Measurements from ENCODE around the gene ZKSCAN2. TPM values are rescaled to one million over a fixed set of nuclear protein-coding genes. Genes with fewer than 3 reads are reported as not detected.

ZKSCAN2 gene
- total and polyA plus RNA-seq, 2 of the 8 experiments (the other 6 are each of a cell fraction or from before 2014, with no cell fraction given): 2.2 to 11.6 TPM

GRCh38 chr16:25291580-25291979 is 33.9 kb upstream of the ZKSCAN2 start (continued):
- TF ChIP-seq HDAC6 (IDR thresholded peaks at IDR 0.05; ENCODE audit: low read depth, low read length) (no peak), POU5F1 (IDR thresholded peaks at IDR 0.05; ENCODE audit: low read depth, low read length) (no peak), FOSL1 (IDR thresholded peaks at IDR 0.05; ENCODE audit: insufficient read depth, low read depth, low read length) (no peak), SRF (IDR thresholded peaks at IDR 0.05; ENCODE audit: low read depth, low read length) (no peak)

Measured in H1 (cell line).